ENCODE measurements around the gene TMEM255B.
"Not testable (repeated sequence)": the region's sequence is repeated elsewhere in the genome, so short reads cannot be mapped to it uniquely, and the experiment has no call there.

TMEM255B gene

DNA sequence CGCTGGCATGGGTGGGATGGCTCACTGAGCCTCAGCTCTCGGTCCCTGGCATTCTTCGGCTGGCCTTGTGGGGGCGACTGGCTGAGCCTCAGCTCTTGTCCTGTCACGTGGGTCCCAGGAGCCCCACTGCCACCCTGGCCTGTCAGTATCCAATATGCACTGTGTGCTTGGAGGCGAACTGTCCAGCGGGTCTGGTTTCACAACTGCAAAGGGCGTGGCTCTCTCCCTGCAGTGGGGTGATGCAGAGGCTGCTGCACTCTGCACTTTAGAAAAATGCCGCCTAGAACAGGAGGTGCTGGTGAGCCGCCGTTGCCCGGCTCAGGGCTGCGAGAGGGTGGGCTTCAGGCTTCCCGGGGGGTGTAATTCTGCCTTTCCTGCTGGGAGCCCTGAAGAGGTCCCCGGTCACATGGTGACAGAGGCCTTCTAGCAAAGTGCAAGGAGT, 17.0 kb upstream of the TMEM255B start:
- H3K27me3 Mint-ChIP-seq, result peaks cover 62% of the 10 kb centered on the region
- CTCF ChIA-PET, result no interaction called here
- peaks cover 20% of the 10 kb centered on the region for H3K4me1 Mint-ChIP-seq
- no peak overlapping the region for H3K27ac Mint-ChIP-seq
- H3K9me3 Mint-ChIP-seq, result no peaks in the 10 kb centered on the region
- peak; percentile 34 for DNase-seq
- no peaks in the 10 kb centered on the region for H3K36me3 Mint-ChIP-seq
- H3K4me3 Mint-ChIP-seq, result no peak overlapping the region

DNA sequence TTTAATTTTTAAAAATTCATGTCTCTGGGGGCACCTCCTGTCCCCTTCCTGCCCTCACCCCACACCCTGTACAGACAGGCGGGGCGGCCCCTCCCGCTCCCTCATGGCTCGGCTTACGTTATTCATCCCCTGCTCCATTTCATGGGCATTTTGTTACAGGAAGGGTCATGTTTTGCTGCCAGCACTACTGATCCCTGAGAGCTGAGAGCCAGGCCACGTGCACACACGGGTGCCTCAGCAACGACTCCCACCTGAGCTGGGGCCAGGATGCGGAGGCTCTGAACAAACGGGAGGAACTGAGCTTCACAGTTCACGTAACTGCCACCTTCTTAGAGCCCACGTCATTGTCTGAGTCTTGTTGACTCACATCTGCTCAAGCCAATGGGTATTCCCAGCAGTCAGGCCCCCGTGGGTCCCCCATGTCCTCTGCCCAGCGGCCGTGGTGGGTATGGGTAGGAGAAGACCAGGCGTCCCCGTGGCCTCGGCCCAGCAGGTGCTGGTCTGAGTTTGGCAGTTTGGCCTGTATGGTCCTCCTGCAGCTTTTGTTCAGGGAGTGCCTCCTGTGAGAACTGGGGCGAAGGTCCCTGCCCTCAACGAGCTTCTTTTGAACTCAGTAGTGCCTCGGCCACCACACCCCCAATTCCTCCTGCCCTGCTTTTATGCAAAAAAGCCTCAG, 16.4 kb upstream of the TMEM255B start:
- Mint-ChIP-seq H3K27ac (no peak overlapping the region), H3K9me3 (no peaks in the 10 kb centered on the region), H3K4me1 (peaks cover 20% of the 10 kb centered on the region), H3K36me3 (no peaks in the 10 kb centered on the region), H3K27me3 (peaks cover 58% of the 10 kb centered on the region), H3K4me3 (no peak overlapping the region)
- CTCF ChIA-PET, result no interaction called here
- DNase-seq, result no peak

DNA sequence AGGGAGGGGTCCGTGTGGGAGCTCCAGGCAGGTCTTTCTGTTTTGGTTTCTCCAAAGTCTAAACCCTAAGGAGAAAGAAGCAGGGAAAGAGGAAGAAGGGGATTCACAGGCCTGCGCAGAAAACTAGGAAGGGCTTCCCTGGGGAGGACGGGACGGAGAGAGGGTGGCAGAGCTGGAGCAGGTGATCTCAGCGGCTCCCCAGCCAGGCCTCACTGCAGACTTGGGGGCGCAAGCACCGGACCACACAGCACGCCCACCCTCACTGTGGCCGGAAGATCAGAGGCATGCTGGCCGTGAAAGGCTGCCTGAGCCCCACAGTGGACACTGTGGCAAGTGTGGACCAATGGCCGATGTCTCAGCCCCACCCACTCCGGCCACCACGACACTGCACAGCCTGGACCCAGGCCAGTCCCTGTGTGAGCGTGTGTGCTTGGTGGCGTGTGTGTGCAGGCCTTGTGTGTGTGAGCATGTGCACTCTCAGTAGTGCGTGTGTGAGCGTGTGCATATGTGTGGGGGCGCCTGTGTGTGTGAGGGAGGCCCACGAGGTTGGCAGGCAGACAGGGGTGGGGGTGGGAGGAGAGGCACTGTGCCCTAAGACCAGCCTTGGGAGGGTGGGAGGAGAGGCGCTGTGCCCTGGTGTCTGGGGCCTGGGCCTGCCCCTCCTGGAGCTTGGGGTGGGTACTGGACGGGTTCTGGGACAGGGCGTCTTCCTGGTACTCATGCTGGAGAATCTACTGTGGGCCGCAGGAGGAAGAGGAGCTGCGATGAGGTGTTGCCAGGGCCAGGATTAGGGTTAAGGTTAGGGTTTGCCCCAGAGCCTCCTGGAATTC, 15.4 kb upstream of the TMEM255B start:
- Mint-ChIP-seq H3K9me3 (no peaks in the 10 kb centered on the region), H3K27ac (no peak overlapping the region), H3K4me1 (peaks cover 20% of the 10 kb centered on the region), H3K36me3 (no peaks in the 10 kb centered on the region), H3K27me3 (peaks cover 53% of the 10 kb centered on the region), H3K4me3 (no peak overlapping the region)
- DNase-seq, result no peak
- CTCF ChIA-PET, result no interaction called here

DNA sequence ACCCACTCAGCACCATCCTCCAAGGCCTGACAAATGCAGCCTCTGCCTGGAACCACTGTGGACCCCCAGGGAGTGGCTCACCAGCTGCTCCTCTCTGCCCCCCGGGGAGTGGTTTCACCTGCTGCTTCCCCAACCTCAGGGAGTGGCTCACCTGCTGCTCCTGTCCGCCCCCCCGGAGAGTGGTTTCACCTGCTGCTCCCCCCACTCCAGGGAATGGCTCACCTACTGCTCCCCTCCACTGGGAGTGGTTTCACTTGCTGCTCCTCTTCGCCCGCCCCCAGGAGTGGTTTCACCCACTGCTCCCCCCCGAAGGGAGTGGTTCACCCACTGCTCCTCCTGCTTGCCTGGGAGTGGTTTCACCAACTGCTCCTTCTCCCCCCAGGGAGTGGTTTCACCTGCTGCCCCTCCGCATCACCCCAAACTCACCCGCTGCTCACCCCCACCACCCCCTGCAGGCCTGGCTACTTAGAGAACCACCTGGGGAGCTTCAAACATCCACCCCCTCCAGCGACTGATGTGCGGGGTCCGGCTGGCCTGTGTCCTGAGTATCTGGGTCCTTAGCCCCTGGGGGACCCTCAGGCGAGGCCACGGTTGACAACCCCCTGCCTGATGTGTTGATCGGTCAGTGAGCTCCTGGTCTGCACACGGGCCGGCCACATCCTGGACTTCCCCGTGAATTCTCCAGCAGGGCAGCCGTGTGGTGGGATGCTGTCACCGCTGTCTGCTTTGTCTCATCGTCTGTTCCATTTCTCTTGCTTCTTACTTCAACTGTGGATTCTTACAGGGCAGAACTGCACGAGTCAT, 14.6 kb upstream of the TMEM255B start:
- H3K27ac Mint-ChIP-seq, result no peak overlapping the region
- H3K27me3 Mint-ChIP-seq, result peaks cover 51% of the 10 kb centered on the region
- H3K9me3 Mint-ChIP-seq, result no peaks in the 10 kb centered on the region
- H3K36me3 Mint-ChIP-seq, result no peaks in the 10 kb centered on the region
- peaks cover 20% of the 10 kb centered on the region for H3K4me1 Mint-ChIP-seq
- H3K4me3 Mint-ChIP-seq, result no peak overlapping the region
- CTCF ChIA-PET, result no interaction called here
- no peak for DNase-seq

DNA sequence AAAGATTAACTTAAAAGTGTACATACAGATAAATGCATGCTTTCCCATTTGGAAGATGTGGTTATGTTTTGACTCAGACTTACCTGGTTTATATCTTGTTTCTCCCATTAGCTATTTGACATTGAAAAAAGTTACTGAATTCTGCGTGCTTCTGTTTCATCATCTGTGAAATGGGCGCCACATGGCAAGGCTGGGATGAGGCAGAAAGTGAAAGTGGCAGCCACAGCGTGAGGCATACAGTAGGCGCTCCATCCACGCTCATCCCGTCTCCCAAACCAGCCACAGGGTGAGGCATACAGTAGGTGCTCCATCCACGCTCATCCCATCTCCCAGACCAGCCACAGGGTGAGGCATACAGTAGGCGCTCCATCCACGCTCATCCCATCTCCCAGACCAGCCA, 14.0 kb upstream of the TMEM255B start:
- Mint-ChIP-seq H3K27ac (no peak overlapping the region), H3K9me3 (no peaks in the 10 kb centered on the region), H3K27me3 (peaks cover 45% of the 10 kb centered on the region), H3K4me3 (no peak overlapping the region), H3K36me3 (no peaks in the 10 kb centered on the region), H3K4me1 (peaks cover 20% of the 10 kb centered on the region)
- no peak for DNase-seq
- CTCF ChIA-PET, result no interaction called here

DNA sequence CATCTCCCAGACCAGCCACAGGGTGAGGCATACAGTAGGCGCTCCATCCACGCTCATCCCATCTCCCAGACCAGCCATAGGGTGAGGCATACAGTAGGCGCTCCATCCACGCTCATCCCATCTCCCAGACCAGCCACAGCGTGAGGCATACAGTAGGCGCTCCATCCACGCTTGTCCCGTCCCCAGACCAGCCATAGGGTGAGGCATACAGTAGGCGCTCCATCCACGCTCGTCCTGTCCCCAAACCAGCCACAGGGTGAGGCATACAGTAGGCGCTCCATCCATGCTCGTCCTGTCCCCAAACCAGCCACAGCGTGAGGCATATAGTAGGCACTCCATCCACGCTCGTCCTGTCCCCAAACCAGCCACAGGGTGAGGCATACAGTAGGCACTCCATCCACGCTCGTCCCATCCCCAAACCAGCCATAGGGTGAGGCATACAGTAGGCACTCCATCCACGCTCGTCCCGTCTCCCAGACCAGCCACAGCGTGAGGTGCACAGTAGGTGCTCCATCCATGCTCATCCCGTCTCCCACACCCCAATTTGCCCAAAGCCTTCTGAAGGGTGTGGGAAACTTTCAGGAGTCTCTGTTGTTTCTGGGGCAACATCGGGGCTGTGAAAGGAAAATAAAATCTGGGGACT, 13.4 kb upstream of the TMEM255B start:
- peaks cover 39% of the 10 kb centered on the region for H3K27me3 Mint-ChIP-seq
- H3K9me3 Mint-ChIP-seq, DNase-seq, CTCF ChIA-PET, H3K36me3 Mint-ChIP-seq, H3K4me3 Mint-ChIP-seq, H3K27ac Mint-ChIP-seq: not testable (repeated sequence)
- peaks cover 20% of the 10 kb centered on the region for H3K4me1 Mint-ChIP-seq

DNA sequence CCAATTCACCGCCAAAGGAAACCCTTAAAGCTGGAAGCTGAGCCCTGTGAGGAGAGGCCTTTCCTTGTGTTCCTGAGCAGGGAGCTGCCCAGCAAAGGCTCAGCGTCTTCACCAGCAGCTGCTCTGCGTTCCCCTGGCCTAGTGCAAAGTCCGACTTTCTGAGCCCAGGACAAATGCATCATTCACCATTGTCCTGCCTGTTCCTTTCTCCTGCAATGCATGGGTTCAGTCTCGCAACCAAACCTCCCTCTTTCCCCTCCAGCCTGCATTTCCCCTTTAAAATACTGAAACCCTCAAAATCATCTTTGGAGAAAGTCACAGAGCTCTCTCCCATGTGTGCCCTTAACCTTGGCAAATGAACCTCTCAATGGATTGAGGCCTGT, 12.9 kb upstream of the TMEM255B start:
- CTCF ChIA-PET, result no interaction called here
- Mint-ChIP-seq H3K36me3 (peaks cover 2% of the 10 kb centered on the region), H3K27me3 (peaks cover 34% of the 10 kb centered on the region), H3K27ac (no peak overlapping the region), H3K4me1 (peaks cover 15% of the 10 kb centered on the region), H3K9me3 (peaks cover 10% of the 10 kb centered on the region), H3K4me3 (no peak overlapping the region)
- no peak for DNase-seq

DNA sequence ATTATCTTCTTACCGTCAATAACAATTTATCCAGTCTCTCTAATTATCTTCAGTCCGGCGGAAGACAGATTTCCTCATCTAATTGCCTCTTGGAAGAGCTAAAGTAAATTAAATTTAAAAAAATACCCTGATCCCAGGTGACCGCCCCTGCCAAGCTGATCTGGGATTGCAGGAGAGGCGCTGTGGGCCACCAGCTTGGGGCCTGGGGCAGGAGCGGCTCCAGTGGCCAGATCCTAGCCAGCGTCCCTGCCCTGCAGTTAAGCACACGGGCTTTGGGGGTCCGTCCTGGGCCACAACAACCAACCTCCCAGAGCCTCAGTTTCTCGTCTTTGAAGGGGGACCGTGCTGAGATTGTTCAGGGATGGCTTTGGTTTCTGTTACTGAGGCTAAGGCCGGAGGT, 12.4 kb upstream of the TMEM255B start:
- Mint-ChIP-seq H3K36me3 (peaks cover 3% of the 10 kb centered on the region), H3K4me1 (peaks cover 9% of the 10 kb centered on the region), H3K9me3 (peaks cover 13% of the 10 kb centered on the region), H3K27ac (no peak overlapping the region), H3K4me3 (no peak overlapping the region), H3K27me3 (peaks cover 28% of the 10 kb centered on the region)
- DNase-seq, result no peak
- CTCF ChIA-PET, result no interaction called here

DNA sequence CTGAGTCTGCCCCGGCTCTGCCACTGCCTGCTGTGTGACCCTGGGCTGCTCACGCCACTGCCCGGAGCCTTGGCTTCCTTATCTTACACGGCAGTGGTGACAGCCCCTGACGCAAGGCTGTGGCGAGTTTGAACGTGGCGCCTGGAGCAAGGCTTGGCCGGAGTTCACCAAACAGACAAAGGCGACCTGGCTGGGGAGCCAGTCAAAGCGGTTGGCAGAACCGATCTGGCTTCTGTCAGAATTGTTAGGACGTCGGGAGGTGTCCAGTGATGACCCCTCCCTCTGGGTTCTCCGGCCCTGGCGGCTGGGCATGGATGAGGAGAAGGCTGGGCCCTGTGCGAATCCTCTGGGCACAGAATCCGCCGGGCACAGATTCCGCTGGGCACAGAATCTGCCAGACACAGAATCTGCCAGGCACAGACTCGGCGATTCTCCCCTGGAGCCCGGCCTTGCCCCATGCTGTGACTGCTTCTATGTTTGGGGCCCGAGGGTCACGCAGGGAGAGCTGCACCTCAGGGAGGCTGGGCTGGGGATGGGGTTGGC, 11.7 kb upstream of the TMEM255B start:
- H3K27me3 Mint-ChIP-seq, result peaks cover 22% of the 10 kb centered on the region
- peaks cover 2% of the 10 kb centered on the region for H3K4me1 Mint-ChIP-seq
- CTCF ChIA-PET, result no interaction called here
- H3K27ac Mint-ChIP-seq, result no peak overlapping the region
- peaks cover 3% of the 10 kb centered on the region for H3K36me3 Mint-ChIP-seq
- H3K4me3 Mint-ChIP-seq, result no peak overlapping the region
- no peak for DNase-seq
- peaks cover 13% of the 10 kb centered on the region for H3K9me3 Mint-ChIP-seq

DNA sequence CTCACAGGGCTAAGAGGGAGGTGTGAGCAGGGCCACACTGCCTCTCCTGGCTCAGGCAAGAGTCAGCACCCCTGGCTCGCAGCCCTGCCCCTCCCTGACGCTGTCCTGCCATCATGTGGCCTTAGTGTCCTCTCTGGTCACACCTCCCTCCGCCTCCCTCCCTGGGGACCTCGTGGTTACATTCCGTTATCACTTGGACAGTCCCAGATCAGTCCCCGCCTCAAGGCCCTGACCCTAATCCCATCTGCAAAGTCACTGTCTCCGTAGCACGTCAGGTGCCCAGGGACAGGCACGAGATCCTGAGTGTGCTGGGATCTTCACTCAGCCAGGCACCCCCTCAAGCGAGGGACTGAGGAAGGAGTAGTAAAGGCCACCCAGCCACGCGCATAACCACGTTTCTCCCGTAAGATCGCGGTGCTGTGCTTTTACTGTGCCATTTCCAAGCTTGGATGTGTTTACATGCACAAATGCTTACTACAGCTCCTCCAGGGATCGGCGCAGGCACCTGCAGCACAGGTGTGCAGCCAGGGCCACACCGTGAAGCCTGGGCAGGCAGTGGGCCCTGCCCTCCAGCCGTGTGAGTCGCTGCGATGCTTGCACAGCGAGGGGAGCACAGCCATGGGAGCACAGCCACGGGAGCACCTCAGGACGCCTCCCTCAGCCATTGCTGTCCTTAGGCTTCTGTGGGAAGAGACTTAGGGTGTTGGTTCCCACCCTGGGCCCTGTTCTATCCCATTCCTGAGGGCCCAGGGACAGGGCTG, 10.7 kb upstream of the TMEM255B start:
- Mint-ChIP-seq H3K27me3 (peaks cover 12% of the 10 kb centered on the region), H3K36me3 (peaks cover 3% of the 10 kb centered on the region), H3K4me3 (no peak overlapping the region), H3K9me3 (peaks cover 18% of the 10 kb centered on the region), H3K27ac (no peak overlapping the region), H3K4me1 (no peaks in the 10 kb centered on the region)
- DNase-seq, result no peak
- CTCF ChIA-PET, result no interaction called here

DNA sequence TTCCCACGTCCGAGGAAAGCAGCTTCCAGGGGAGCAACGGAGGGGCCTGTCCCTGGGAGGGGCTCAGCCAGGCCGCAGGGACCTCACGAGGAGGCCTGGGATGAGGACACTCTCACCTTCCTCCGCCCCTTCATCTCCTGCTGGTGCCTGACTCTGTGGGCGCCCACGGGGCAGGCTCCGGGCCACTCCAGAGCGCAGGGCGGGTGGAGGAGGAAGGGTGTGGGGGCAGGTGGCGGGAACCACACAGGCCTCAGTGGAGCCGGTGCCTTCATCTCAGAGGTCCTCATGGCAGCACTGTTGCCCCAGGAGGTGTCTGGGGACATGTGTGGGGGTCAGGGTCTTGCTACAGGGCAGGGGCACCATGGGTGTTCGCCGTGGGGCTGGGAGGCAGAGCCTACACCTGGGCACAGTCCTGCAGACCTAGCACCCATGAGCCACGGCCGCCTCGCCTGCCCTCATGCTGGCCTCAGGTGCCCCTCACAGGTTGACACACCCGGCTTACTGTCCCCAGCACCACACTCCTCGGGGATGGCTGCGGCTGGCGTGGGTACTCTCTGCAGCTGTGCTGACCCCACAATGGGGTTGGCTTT, 10.1 kb upstream of the TMEM255B start:
- H3K4me1 Mint-ChIP-seq, result no peaks in the 10 kb centered on the region
- peaks cover 3% of the 10 kb centered on the region for H3K36me3 Mint-ChIP-seq
- no peak for DNase-seq
- H3K27ac Mint-ChIP-seq, result no peak overlapping the region
- CTCF ChIA-PET, result no interaction called here
- no peak overlapping the region for H3K4me3 Mint-ChIP-seq
- peaks cover 19% of the 10 kb centered on the region for H3K9me3 Mint-ChIP-seq
- H3K27me3 Mint-ChIP-seq, result peaks cover 6% of the 10 kb centered on the region

DNA sequence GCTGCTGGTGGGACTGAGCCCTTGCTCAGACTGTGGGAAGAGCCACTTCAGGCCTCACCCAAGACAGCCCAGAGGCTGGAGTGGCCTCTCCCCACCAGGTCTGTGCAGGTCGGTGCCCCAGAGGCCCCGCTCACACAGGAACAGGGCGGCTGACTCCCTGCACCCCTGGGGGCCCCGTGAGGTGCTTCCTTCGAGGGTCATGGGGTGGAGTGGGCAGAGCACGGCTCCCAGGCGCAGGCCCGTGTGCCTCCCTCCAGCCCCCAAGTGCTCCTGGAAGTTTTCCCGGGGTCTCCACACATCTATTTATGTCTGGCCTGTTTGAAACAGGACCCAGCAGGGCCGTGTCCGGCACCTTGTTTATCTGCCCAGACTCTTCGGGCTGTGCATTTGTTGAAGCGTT, 9.5 kb upstream of the TMEM255B start:
- Mint-ChIP-seq H3K4me1 (no peaks in the 10 kb centered on the region), H3K4me3 (no peak overlapping the region), H3K27me3 (peaks cover 12% of the 10 kb centered on the region), H3K27ac (no peak overlapping the region), H3K36me3 (peaks cover 3% of the 10 kb centered on the region), H3K9me3 (peaks cover 19% of the 10 kb centered on the region)
- no peak for DNase-seq
- CTCF ChIA-PET, result no interaction called here

DNA sequence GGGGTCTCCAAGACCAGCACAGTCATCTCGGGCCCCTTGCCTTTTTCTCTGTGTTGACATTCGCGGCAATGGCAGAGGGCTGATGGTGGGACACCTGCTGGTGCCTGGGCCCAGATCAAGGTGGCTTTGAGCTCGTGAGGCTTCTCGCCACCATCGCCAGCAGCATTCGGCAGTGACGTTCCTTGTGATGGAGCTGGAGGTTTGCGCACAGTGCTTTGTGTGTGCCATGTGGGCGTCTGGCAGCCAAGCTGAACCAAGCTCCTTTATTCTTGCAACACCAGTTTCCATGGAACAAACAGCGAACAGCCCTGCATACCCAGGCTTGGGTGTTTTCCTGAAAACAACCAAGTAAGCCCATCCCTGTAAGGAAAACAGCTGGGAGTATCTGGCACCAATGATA, 9.1 kb upstream of the TMEM255B start:
- Mint-ChIP-seq H3K4me1 (no peaks in the 10 kb centered on the region), H3K4me3 (no peak overlapping the region), H3K9me3 (peaks cover 19% of the 10 kb centered on the region), H3K27me3 (peaks cover 17% of the 10 kb centered on the region), H3K27ac (no peak overlapping the region), H3K36me3 (peaks cover 3% of the 10 kb centered on the region)
- DNase-seq, result no peak
- CTCF ChIA-PET, result no interaction called here

All from activated naive CD4-positive, alpha-beta T cell treated with anti-CD3 and anti-CD28 coated beads, Interleukin-2, amount 10 ng/mL, durations not matched to agents 7 days and 5 days (primary cell).